NT2/D1 (cell line): Measurements from ENCODE around the gene TXNL4A.
A peak's percentile ranks its signal among the peaks of the same experiment; 100 is the strongest.
"Not testable (repeated sequence)": the region's sequence is repeated elsewhere in the genome, so short reads cannot be mapped to it uniquely, and the experiment has no call there.

Experiments
- DNase-seq: peaks from one replicate; pipeline ENCODE4 v3.0.0-alpha.2; 2011; ENCODE audit warnings: low read depth, low spot score
- H3K27me3 ChIP-seq: 2 replicates; pipeline ENCODE4 v1.6.0; 2011; ENCODE audit warnings: mild to moderate bottlenecking; ENCODE audit not compliant: insufficient read length, insufficient read depth
- H3K36me3 ChIP-seq: 2 replicates; pipeline ENCODE4 v1.6.1; 2011; ENCODE audit warnings: mild to moderate bottlenecking, low read length, mixed read lengths; ENCODE audit not compliant: insufficient read depth, insufficient read length
- H3K4me1 ChIP-seq: 2 replicates; pipeline ENCODE4 v1.5.1; 2011; ENCODE audit not compliant: insufficient read depth, insufficient read length
- H3K4me3 ChIP-seq: 2 replicates; pipeline ENCODE4 v1.5.1; 2011; ENCODE audit warnings: low read depth; ENCODE audit not compliant: insufficient read length
- H3K9ac ChIP-seq: 2 replicates; pipeline ENCODE4 v1.6.0; 2011; ENCODE audit warnings: low read depth; ENCODE audit not compliant: insufficient read length
- H3K9me3 ChIP-seq: 2 replicates; pipeline ENCODE4 v1.5.1; 2011; ENCODE audit warnings: mild to moderate bottlenecking, low read length; ENCODE audit not compliant: insufficient read depth
- SUZ12 ChIP-seq: IDR thresholded peaks from 2 replicates; pipeline ENCODE4 v1.6.1; 2011; ENCODE audit not compliant: insufficient read length, insufficient read depth; ENCODE audit errors: extremely low read depth
- YY1 ChIP-seq: IDR thresholded peaks from 2 replicates; pipeline ENCODE4 v1.6.1; 2011; ENCODE audit not compliant: insufficient read length, insufficient read depth
- ZNF274 ChIP-seq: IDR thresholded peaks from 2 replicates; pipeline ENCODE4 v1.6.1; 2011; ENCODE audit warnings: mild to moderate bottlenecking, low read depth, low read length

TXNL4A gene

DNA sequence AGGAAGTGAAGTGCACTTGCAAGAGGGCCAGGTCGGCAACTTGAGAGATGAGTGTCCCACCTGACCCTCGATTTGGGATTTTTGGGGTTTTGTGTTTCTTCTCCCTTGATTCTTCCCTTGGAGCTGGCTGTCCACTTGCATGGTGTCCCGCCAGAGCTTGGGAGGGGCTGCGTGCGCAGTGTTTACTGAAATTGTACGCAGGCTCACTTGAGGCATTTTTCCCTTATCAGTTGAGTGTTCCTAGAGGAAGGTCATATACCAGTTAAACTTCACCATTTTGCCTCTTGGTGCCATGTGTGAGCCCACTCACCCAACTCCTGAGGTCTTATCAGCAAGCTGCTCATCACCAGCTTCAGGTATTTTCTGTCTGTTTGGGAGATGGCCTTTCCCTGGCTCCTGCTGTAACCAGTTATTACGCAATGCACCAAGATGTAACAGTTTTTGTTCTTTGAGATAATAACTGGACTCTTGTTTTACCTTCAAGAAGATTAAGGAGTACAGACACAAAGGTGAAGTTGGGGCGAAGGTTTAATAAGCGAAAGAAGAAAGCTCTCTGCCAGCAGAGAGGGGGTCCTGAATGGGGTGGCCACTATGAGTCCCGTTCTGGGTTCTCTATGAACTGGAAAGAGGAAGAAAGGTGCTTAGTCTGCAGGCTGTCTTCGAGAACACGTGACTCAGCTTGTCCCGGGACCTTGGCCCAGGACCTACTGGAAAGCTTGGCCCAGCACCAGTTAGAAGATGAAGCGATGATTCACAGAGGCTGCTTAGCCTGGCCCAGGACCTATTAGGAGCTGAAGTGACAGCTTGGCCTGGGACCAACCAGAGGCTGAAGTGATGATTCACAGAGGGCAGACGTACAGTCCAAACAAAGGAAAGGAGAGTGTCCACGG, 21.5 kb upstream of the TXNL4A start:
- H3K9ac ChIP-seq: no peak overlapping the region
- no peaks in the 10 kb centered on the region for H3K27me3 ChIP-seq
- H3K4me3 ChIP-seq: no peak overlapping the region
- DNase-seq: no peak
- peaks cover 5% of the 10 kb centered on the region; the same call in 1 of the 2 replicates for H3K9me3 ChIP-seq
- no peak for TF ChIP-seq ZNF274
- no peak for TF ChIP-seq YY1
- no peak for TF ChIP-seq SUZ12
- H3K36me3 ChIP-seq: no peaks in the 10 kb centered on the region
- H3K4me1 ChIP-seq: peaks cover 4% of the 10 kb centered on the region

DNA sequence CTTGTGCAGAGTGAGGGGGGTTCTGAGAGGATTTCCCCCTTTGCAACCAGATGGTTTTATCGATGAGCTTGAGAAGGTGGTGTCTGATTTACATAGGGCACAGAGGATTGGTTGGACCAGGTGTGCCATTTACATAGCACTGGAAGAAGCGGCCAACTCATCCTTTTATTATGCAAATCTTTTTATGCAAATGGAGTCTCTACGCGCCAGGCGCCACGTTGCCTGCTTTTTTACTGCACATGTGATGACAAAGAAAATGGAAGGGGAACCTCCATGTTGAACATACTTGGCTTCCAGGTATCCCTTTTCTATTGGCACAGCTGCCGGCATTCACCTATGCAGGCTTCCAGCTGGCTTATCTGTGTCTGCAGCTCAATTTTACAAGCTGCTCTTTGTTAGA, 18.4 kb upstream of the TXNL4A start:
- TF ChIP-seq ZNF274 (no peak), SUZ12 (no peak), YY1 (no peak)

DNA sequence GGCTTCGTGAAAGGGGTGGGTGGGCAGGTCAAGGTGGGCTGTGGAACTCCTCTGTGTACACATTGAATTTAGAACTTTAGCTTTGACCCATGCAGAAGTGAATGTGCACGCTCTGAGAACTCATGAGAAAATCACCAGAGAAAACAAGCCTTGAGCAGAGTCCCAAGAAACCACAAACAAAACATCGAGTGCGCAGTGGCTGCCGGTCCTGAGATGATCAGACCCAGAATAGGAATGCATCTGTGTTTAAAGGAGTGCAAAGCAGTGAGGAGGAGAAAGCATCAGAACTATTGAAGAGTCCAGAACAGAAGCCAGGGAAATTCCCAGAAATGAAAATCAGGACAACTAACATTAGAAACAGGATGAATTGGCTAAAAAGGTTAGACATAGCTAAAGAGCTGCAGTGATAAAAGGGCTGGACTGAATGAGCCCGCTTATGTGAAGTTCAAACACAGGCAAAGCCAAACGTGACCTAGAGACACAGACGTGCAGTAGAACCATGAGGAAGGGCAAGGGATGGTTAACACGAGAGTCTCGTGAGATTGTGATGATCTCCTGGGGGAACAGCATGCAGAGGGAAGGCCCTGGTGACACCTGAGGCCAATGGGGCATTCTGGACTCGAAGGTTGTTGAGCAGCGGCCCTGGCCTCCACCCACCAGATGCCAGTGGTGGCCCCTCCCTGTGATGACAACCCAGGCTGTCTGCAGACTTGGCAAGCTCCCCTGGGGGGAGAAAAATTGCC, 16.4 kb upstream of the TXNL4A start:
- TF ChIP-seq YY1 (no peak), ZNF274 (no peak), SUZ12 (no peak)
- DNase-seq: no peak
- H3K9ac ChIP-seq: no peak overlapping the region

More for the DNA sequence above, 18.4 kb upstream of the TXNL4A start:
- peak; percentile 38 for DNase-seq
- Histone ChIP-seq H3K4me1 (peaks cover 8% of the 10 kb centered on the region), H3K9me3 (peaks cover 11% of the 10 kb centered on the region), H3K4me3 (no peak overlapping the region), H3K9ac (no peak overlapping the region), H3K27me3 (no peaks in the 10 kb centered on the region), H3K36me3 (no peaks in the 10 kb centered on the region)

DNA sequence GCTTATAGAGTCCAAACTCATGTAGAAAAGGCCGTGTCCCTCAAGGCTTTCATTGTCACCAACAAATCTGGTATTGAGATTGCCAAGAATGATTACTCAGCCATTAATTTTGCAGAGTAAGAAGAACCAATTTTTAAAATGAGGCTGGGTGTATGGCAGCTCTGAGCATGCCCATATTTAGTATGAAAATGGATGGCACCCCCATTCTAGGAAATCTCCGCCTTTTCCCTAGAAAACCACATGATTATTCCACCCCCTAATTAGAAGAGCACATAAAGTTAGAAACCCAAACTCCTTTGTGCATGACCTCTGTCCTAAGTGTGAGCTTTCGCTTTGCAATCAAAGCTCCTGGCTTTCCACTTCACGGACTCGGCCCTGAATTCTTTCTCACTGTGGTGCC, 14.1 kb upstream of the TXNL4A start:
- Histone ChIP-seq H3K4me3 (no peak overlapping the region), H3K9ac (no peak overlapping the region), H3K9me3 (peaks cover 34% of the 10 kb centered on the region), H3K27me3 (no peaks in the 10 kb centered on the region), H3K4me1 (peaks cover 6% of the 10 kb centered on the region), H3K36me3 (no peaks in the 10 kb centered on the region)
- no peak for DNase-seq
- TF ChIP-seq SUZ12 (no peak), ZNF274 (no peak), YY1 (no peak)

More for the DNA sequence above, 16.4 kb upstream of the TXNL4A start:
- peaks cover 8% of the 10 kb centered on the region for H3K4me1 ChIP-seq
- no peak overlapping the region for H3K4me3 ChIP-seq
- no peaks in the 10 kb centered on the region for H3K36me3 ChIP-seq
- H3K9me3 ChIP-seq: peaks cover 30% of the 10 kb centered on the region
- no peaks in the 10 kb centered on the region for H3K27me3 ChIP-seq

DNA sequence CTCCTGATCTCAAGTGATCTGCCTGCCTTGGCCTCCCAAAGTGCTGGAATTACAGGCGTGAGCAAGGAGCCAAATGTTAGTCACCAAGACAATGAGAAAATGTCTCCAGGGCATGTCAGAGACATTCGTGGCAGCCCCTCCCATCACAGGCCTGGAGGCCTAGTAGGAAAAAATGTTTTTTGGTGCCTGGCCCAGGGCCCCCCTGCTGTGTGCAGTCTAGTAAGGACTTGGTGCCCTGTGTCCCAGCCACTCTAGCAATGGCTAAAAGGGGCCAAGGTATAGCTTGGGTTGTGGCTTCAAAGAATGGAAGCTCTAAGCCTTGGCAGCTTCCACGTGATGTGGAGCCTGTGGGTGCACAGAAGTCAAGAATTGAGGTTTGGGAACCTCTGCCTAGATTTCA, 12.5 kb upstream of the TXNL4A start:
- Histone ChIP-seq H3K9ac (no peak overlapping the region), H3K4me1 (peaks cover 6% of the 10 kb centered on the region), H3K4me3 (no peak overlapping the region), H3K36me3 (no peaks in the 10 kb centered on the region), H3K9me3 (peaks cover 29% of the 10 kb centered on the region), H3K27me3 (no peaks in the 10 kb centered on the region)
- TF ChIP-seq SUZ12 (no peak), YY1 (no peak), ZNF274 (no peak)
- DNase-seq: no peak

DNA sequence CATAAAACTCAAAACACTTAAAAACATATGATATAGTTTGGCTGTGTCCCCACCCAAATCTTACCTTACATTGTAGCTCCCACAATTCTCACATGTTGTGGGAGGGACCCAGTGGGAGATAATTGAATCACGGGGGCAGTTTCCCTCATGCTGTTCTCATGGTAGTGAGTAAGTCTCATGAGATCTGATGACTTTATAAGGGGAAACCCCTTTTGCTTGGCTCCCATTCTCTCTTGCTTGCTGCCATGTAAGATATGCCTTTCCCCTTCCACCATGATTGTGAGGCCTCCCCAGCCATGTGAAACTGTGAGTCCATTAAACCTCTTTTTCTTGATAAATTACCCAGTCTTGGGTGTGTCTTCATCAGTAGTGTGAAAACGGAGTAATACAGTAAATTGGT, 11.3 kb upstream of the TXNL4A start:
- DNase-seq, H3K9ac ChIP-seq, H3K4me1 ChIP-seq, H3K4me3 ChIP-seq, H3K36me3 ChIP-seq, H3K27me3 ChIP-seq: not testable (repeated sequence)
- peaks cover 29% of the 10 kb centered on the region for H3K9me3 ChIP-seq

DNA sequence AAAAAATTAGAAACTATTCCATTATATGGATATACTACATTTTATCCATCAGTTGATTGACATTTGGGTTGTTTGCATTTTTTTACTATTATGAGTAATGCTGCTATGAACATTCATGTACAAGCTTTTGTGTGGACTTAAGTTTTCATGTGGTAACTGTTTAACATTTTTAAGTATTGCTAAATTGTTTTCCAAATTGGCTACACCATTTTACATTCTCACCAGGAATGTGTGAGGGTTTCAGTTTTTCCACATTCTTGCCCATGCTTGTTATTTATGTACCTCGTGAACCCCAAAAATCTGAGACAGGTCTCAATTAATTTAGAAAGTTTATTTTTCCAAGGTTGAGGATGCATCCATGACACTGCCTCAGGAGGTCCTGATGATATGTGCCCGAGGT, 3.1 kb upstream of the TXNL4A start:
- Histone ChIP-seq H3K36me3 (peaks cover 6% of the 10 kb centered on the region), H3K4me3 (no peak overlapping the region), H3K27me3 (no peaks in the 10 kb centered on the region), H3K4me1 (no peaks in the 10 kb centered on the region), H3K9me3 (no peaks in the 10 kb centered on the region), H3K9ac (no peak overlapping the region)
- TF ChIP-seq YY1 (no peak), SUZ12 (no peak), ZNF274 (no peak)
- no peak for DNase-seq
